SHP77 (cell line): Measurements from ENCODE around the gene LIMS2.

Experiments
- DNase-seq, 2 experiments: peaks; one replicate each; lab custom pipeline; 2025; lab: John Stamatoyannopoulos, UW

Gene LIMS2

GRCh38 chr2:127658641-127659407, 16.5 kb downstream of the LIMS2 start:
- no peak for DNase-seq

DNA sequence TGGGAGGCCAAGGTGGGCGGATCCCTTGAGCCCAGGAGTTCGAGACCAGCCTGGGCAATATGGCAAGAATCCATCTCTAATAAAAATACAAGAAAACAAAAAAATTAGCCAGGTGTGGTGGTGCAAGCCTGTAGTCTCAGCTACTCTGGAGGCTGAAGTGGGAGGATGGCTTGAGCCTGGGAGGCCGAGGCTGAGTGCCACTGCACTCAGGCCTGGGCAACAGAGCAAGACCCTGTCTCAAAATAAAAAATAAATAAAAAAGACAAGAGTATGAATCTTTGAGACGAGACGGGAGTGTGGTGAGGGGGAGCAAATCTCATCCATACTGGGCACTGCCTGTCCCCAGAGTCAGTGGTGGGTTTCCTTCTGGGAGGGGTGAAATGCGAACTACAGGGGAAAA, 17.2 kb downstream of the LIMS2 start:
- no peak for DNase-seq

DNA sequence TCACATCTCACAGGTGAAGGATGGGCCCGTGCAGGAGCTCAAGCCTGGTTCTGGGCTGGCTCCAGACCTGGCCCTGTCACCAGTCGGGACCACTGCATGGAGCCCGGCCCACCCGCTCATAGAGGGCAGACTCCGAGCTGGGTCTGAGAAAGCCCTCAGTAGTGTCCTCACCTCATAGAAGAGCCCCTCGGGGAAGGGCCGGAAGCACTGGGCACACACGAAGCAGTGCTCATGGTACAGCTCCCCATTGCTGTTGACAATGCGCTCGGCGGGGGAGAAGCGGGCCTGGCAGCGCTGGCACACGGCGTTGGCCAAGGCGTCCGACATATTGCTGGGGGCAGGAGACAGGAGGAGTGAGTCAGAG, 18.1 kb downstream of the LIMS2 start:
- no peak for DNase-seq

GRCh38 chr2:127656569-127657231, 18.6 kb downstream of the LIMS2 start:
- DNase-seq = no peak

DNA sequence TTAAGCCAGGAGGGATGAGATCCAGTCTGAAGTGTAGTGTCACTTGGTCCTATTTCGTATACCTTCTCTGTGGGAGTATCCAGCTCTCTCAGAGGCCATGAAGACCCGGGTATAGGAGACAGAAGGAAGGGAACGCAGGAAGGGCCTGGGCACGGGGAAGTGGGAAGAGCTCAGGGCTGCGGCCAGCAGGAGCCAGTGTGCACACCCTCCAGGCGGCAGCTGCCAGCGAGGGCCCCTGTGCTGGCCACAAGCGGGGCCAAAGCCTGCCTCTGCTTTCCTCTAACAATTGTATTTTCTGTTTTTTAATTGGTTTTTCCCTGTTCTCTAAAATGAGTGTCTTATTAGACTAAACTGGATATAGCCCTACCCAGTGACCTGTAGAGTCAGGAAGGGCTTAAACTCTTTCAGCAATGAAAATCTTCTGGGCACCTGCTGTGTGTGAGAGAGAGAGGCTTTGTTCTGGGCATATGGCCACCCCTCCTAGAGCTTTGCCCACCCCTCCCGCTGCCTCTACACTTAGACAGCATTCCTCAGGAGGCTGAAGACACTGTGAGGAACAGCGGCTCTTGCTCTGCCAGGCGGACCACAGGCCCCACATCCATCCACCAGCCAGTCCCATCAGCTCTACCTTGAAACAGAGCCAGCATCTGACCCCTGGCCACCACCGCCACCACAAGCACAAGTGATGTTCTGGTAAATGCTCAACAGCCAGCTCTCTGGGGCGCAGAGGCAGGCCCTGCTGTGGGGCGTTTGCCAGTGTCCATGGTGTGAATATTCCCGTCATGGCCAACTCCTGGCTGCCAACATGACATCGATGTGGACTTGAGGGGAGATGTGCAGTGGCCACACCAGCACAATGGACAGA, 19.9 kb downstream of the LIMS2 start:
- DNase-seq = no peak

DNA sequence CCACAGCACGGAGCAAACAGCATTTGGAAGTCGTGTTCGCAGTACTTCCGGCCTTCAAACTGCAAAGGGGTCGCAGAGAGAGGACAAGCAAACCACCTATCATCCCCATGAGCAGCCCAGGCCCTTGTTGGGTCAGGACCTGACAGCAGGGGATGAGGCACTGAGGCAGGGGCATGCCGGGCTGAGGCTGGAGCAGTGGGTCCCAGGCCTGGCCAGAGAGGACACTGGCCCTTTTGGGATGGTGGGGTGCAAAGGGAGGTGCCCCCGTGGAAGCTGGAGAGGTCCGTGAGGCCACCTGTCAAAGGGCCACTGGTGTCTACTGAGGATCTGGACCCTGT, 20.5 kb downstream of the LIMS2 start:
- DNase-seq = no peak

GRCh38 chr2:127654084-127654837, 21.1 kb downstream of the LIMS2 start:
- DNase-seq = no peak

GRCh38 chr2:127653421-127654083, 21.8 kb downstream of the LIMS2 start:
- DNase-seq = no peak

- DNase-seq = no peak
These were observed 22.5 kb downstream of the LIMS2 start for GRCh38 chr2:127652786-127653357.

GRCh38 chr2:127651971-127652550, 23.3 kb downstream of the LIMS2 start:
- peak in 1 of 2 experiments; percentile 14 for DNase-seq

DNA sequence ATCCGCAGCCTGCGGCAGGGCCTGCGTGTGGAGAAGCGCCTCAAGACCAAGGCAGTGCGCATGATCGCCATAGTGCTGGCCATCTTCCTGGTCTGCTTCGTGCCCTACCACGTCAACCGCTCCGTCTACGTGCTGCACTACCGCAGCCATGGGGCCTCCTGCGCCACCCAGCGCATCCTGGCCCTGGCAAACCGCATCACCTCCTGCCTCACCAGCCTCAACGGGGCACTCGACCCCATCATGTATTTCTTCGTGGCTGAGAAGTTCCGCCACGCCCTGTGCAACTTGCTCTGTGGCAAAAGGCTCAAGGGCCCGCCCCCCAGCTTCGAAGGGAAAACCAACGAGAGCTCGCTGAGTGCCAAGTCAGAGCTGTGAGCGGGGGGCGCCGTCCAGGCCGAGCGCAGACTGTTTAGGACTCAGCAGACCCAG, 23.9 kb downstream of the LIMS2 start:
- no peak for DNase-seq

DNA sequence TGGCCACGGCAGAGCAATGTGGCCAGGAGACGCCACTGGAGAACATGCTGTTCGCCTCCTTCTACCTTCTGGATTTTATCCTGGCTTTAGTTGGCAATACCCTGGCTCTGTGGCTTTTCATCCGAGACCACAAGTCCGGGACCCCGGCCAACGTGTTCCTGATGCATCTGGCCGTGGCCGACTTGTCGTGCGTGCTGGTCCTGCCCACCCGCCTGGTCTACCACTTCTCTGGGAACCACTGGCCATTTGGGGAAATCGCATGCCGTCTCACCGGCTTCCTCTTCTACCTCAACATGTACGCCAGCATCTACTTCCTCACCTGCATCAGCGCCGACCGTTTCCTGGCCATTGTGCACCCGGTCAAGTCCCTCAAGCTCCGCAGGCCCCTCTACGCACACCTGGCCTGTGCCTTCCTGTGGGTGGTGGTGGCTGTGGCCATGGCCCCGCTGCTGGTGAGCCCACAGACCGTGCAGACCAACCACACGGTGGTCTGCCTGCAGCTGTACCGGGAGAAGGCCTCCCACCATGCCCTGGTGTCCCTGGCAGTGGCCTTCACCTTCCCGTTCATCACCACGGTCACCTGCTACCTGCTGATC, 24.4 kb downstream of the LIMS2 start:
- no peak for DNase-seq

- no peak for DNase-seq
These were observed 25.1 kb downstream of the LIMS2 start for GRCh38 chr2:127650041-127650784.

- DNase-seq = peak; percentile 78
These were observed 25.7 kb downstream of the LIMS2 start for GRCh38 chr2:127649684-127650040.

GRCh38 chr2:127649100-127649611, 26.2 kb downstream of the LIMS2 start:
- DNase-seq = no peak

GRCh38 chr2:127648321-127648720, 27.0 kb downstream of the LIMS2 start:
- DNase-seq = no peak

- no peak for DNase-seq
These were observed 27.8 kb downstream of the LIMS2 start for GRCh38 chr2:127647242-127648190.

GRCh38 chr2:127646487-127647241, 28.7 kb downstream of the LIMS2 start:
- no peak for DNase-seq
